NCI-H1694 treated with DMSO at 0.1 percent for 48 hours (cell line): ENCODE data around the gene TAL2.

Source experiments
- DNase-seq: peaks from one replicate; lab custom pipeline; 2025; lab: John Stamatoyannopoulos, UW

TAL2 gene

GRCh38 chr9:105710638-105711037, 48.4 kb downstream of the TAL2 start:
- no peak for DNase-seq

- DNase-seq: no peak
These were observed 49.6 kb downstream of the TAL2 start for GRCh38 chr9:105711867-105712266.

GRCh38 chr9:105712297-105712696, 50.0 kb downstream of the TAL2 start:
- no peak for DNase-seq
